ENCODE data around the gene TM4SF1.
"Not testable (repeated sequence)": the region's sequence is repeated elsewhere in the genome, so short reads cannot be mapped to it uniquely, and the experiment has no call there.

The TM4SF1 gene

DNA sequence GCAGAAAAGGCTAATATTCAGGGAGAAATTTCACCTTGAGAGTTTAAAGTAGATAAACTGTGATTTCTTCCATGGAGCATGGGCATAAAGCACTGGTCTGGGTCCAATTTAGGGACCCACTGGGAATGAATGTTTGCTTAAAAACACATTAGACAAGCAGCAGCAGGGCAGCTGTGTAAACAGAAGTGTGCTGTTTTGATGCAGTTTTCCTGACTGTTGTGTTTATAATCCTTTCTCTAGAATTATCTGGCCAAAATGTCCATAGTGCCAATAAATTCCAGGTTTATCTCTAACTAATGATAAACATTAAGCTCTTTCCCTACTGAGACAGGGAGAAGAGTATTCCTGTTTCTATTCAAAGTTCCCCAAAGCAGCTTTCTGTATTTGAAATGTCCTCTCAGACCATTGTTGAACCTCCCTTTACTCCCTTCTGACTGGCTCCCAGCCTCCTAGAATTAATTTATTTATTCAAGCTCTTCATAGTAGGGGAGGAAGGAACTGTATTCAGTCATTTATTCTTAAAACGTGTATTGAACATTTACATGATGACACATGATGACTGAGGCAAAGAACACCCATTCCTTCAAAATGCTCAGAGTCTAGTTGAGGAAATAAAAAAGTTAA, 37.0 kb downstream of the TM4SF1 start:
- no peak for DNase-seq

DNA sequence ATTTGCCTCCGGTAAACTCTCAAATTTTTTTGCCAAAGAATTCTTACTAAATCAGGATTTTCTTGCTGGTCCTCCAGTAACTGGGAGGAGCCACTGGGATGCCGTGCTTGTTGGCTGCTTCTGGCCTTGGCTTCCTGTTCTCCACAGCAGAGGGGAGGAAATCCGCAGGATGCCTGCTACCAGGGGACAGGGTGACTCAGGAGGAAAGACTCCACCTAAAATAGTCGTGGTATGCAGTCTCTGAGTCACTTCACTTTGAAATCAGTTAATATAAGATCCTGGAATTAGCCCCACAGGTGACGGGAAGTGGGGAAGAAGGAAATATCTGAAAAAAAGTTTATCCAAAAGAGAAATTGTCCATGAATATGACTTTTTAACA, 37.5 kb downstream of the TM4SF1 start:
- peak; percentile 66 for DNase-seq

DNA sequence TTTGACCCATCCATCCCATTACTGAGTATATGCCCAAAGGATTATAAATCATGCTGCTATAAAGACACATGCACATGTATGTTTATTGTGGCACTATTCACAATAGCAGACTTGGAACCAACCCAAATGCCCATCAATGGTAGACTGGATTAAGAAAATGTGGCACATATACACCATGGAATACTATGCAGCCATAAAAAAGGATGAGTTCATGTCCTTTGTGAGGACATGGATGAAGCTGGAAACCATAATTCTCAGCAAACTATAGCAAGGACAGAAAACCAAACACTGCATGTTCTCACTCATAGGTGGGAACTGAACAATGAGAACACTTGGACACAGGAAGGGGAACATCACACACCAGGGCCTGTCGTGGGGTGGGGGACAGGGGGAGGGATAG, 40.0 kb downstream of the TM4SF1 start:
- DNase-seq = not testable (repeated sequence)

DNA sequence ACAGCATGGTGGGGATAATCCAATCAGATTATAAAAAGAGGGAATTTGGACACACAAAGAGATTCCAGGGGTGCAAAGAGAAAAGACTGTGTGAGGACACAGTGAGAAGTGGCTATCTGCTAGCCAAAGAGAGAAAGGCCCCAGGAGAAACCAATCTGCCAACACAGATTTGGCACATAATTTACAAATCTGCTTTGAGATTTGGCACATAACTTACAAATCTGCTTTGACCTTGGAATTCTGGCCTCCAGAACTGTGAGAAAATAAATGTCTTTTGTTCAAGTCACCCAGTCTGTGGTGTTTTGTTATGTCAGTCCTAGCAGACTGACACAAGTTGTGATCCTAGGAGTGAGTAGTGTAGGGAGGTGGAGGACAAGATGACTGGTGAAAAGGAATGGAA, 40.5 kb downstream of the TM4SF1 start:
- no peak for DNase-seq

DNA sequence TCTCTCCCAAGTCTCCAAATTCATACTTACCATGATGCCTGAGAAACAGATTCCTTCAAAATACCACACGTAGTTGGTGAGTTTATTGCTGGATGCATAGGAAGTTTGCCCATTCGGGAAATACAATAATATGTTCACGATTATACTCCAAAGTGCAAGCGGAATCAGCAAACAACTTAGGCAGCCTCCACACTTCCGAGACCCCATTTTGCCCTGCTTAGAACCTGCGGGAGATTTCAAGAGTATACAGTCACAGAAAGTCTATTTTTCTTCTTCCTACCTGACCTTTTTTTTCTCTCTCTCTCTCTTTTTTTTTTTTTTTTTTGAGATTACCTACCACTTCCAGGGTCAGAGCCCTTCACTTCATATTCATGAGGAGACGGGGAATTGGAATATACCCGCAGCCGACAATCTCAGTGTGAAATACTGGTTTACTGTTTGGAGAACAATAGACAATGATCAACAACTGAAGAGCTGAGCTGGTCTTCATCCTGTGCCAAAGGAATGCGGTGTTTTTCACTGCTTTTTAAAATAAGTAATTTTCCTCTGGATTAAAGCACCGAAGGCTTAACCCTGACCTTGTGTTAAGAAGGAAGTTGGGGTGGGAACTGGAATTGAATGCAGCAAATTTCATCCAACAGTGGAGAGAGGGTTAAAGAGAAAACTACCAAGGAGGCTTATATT, 44.1 kb downstream of the TM4SF1 start, which contains the start of gene TM4SF18:
Gene TM4SF18, minus strand, starts transcription at position 461 of the 684 bp plus-strand sequence. Its CDS starts 254 bp downstream, at position 207.
- DNase-seq = no peak

DNA sequence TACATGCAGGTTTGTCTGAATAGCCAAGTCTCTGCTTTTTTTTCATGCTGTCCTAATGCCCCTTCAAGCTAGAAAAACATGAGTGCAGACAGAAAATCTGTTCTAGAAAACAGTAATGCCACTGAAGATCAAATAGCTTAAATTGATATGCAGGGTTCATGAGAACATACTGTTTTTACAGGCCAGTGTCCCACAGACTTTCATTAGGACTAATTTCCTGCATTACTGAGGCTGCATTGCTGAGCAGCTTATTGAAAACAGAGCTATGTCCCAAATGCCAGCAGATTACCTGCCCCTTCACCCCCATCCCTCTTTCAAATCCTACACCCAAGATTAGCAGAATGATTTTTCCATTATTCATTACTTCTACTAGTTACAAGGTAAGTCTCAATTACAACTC, 44.7 kb downstream of the TM4SF1 start:
- DNase-seq = no peak

DNA sequence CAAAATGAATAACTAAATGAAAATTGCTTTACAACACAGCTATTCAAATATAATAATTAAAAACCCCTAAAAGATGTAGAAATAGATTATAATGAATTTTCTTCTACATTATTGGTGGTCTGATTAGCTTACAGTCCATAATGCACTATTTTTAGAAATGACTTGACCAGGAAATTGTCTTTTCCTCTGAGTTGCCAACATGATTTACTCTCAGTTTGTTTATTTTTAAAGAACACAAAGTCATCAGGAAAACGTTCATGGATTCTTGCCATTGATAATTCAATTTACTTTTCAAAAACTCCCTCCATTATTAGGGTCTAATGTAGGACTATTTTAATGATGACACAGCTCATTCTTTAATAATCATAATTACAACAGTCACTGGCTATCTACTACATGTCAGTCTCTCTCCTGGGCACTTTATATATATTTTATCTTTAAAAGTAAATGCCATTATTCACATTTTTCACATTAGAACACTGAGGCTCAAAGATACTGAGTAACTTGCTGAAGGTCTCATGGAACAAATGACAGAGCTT, 45.2 kb downstream of the TM4SF1 start:
- no peak for DNase-seq

DNA sequence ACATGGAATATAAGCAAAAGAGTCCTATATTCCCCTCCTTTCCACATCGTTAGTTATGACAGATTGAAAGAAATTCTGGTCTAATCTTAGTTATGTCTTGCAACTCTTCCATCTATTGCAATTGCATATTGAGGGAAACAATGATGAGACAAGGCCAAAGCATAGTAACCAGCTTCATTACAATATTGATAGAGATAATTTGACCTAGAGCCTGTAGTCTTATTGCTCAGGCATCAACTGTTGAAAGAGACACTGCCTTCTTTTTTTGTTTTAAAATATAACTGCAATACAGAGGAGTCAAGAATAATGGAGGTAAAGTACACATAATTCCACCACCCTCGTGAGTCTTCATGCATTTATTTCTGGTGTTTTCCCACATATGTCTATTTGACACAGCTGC, 46.1 kb downstream of the TM4SF1 start:
- DNase-seq = no peak

DNA sequence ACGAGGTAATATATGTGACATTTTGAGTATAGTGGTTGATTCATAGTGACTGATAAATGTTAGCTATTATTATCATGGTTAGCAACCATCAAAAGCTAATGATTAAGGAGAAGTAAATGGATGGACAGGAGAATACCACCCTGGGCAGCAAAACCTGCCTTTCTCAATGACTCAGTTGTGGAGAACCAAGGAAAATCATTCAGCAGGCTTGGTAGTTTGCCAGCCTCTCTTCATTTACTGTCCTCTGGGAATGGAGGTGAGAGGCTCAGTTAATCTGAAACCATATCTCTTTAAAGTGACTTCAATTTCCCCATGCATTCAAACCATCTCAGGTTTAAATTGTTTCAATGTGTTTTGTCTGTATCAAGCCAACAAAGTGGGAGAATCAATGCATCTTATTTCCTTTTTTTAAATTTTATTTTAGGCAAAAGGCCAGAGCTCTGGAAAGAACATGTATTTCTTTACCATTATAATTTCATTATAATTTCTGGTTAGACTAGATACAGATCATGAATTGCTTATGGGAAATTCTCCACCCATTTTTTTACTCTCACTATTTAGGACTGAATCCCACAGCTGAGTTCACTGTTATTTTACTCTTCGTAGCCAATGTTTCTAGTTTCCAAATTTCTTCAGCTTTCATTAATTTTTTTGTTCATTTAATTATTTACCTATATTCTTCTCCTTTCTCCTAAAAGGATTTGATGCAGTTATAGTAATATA, 46.7 kb downstream of the TM4SF1 start:
- no peak for DNase-seq

DNA sequence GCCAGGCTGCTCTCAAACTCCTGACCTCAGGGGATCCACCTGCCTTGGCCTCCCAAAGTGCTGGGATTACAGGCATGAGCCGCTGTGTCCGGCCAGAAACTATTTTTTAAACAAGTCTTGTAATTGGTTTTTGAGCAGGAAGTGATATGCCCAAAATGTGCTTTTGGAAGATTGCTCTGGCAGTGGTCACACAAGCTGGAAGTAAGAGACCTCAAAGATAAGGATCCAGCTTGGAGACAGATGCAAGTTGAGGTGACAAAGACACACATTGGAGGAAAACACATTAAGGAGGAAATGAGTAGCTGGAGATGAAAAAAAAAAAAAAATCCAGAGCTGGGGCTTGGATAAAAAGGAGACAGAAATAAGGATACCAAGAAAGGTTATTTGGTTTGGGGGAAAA, 50.3 kb downstream of the TM4SF1 start:
- no peak for DNase-seq

DNA sequence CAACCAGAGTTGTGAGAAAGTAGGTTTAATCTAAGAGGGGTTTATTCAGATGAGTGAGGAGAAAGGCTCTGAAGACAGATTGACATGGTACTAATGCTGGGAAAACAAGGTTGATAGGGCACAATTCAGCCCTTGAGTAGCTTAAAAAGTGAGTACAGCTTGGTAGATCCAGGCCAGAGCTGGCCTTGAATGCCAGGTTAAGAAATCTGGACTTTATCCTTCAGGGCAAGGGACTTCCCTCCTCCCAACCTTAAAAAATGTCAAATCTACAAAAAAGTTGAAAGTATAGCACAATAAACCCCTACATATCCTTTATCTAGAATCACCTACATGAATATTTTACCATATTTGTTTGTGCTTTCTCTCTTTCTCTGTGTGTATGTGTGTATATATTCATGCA, 51.9 kb downstream of the TM4SF1 start:
- no peak for DNase-seq

DNA sequence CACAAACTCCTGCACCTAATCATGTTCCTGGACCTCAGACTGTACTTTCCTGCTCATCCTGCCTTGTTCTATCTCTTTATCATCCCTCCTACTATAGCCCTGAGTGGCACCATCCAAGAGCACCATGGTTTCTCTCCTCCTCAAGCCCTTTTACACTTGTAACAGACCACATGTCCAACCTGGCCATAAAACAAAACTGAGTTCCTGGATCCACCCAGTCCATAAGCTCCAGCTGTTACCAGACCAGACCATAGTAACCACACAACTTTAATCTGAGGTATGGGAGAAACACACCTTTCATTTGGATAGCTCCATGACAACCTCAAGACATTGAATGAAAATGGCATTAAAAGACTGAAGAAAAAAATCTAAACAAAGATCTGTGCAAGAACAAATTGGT, 53.1 kb downstream of the TM4SF1 start:
- no peak for DNase-seq

DNA sequence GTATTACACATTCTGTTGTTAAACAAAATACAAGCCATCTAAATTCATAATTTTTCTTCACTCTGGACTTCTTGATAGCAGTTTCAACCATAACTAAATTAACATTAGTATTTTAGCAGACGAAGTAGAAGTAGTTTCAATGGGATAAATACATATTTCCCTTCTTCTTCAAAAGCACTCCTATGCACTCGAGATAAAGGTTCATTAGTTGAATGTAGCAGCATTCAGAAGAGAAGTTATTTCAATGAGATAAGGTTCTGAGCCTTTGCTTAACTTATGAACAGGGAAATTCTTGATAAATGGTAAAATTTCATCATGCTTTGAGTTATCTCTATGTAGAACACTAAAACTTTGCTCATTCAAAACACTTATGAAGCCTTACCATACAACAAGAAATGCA, 55.8 kb downstream of the TM4SF1 start:
- no peak for DNase-seq

DNA sequence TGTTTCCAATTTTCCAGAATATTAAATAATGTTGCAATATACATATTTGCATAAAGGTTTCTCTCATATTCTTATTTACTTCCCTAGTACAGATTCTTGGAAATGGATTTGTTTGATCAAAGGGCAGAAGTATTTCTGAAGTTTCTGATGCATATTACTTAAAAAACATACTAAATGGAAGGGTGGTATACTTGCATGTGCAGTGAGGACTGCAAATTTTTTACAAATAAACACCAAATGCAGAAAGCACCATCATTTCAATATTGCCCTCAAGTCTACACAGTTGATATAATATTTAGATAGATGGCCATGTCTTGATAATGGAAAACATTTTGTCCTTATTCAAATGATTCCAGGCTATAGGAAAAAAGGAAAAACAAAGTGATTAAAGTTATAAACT, 56.3 kb downstream of the TM4SF1 start:
- DNase-seq = no peak

DNA sequence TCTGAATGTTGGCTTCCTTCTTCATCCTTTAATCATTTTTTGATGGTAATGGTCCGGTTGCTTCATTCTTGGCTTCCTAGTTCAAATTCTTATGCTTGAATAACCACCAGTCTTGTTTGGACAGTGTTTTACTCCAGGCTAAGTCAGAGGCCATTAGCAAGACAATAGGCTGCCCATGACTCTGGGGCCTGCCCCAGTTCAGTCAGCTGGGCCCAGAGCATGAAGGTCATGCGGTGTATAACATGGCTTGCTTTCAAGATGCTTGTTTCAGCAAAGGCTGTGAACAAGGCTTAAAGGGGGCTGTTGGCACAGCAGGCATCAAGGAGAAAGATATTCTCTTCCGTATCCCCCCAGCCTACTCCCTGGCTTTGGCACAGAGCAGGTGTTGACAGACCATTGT, 57.7 kb downstream of the TM4SF1 start:
- DNase-seq = no peak
